Smooth muscle cell (in vitro differentiated cells): ENCODE data around the gene ENHO. TPM values are rescaled to one million over a fixed set of nuclear protein-coding genes. Genes with fewer than 3 reads are reported as not detected.
"Not testable (repeated sequence)": the region's sequence is repeated elsewhere in the genome, so short reads cannot be mapped to it uniquely, and the experiment has no call there.

Experiments
- DNase-seq: peaks from one replicate; lab custom pipeline; 2025; ENCODE audit not compliant: unreplicated experiment; lab: John Stamatoyannopoulos, UW
- H2AFZ ChIP-seq: fragments of 200-600 bp; sonication (generic); 2 replicates; pipeline ENCODE4 v1.6.0; 2016; ENCODE audit warnings: antibody characterized with exemption, low read depth, mild to moderate bottlenecking
- H3F3A ChIP-seq: fragments of 200-600 bp; sonication (generic); 2 replicates; pipeline ENCODE4 v1.6.0; 2017; ENCODE audit warnings: antibody characterized with exemption, low read depth
- H3K27ac ChIP-seq: fragments of 200-600 bp; sonication (generic); 2 replicates; pipeline ENCODE4 v1.5.1; 2016; ENCODE audit warnings: low read depth, mild to moderate bottlenecking
- H3K27me3 ChIP-seq: fragments of 200-600 bp; sonication (generic); 2 replicates; pipeline ENCODE4 v1.6.1; 2016; ENCODE audit warnings: low read depth, mild to moderate bottlenecking
- H3K36me3 ChIP-seq: fragments of 200-600 bp; sonication (generic); 2 replicates; pipeline ENCODE4 v1.5.1; 2016; ENCODE audit warnings: low read depth
- H3K4me1 ChIP-seq: fragments of 200-600 bp; sonication (generic); 2 replicates; pipeline ENCODE4 v1.5.1; 2016; ENCODE audit warnings: low read depth
- H3K4me2 ChIP-seq: fragments of 200-600 bp; sonication (generic); 2 replicates; pipeline ENCODE4 v1.6.0; 2016; ENCODE audit warnings: mild to moderate bottlenecking
- H3K4me3 ChIP-seq: fragments of 200-600 bp; sonication (generic); 2 replicates; pipeline ENCODE4 v1.5.1; 2016; ENCODE audit warnings: mild to moderate bottlenecking
- H3K79me2 ChIP-seq: fragments of 200-600 bp; sonication (generic); 2 replicates; pipeline ENCODE4 v1.6.0; 2016; ENCODE audit warnings: low read depth, mild to moderate bottlenecking
- H3K9ac ChIP-seq: fragments of 200-600 bp; sonication (generic); 2 replicates; pipeline ENCODE4 v1.6.0; 2016; ENCODE audit warnings: low read depth
- H3K9me3 ChIP-seq: fragments of 200-600 bp; sonication (generic); replicated peaks from 2 replicates; pipeline ENCODE4 v1.5.1; 2016; ENCODE audit warnings: low read depth
- H4K20me1 ChIP-seq: fragments of 200-600 bp; sonication (generic); 2 replicates; pipeline ENCODE4 v1.6.0; 2016; ENCODE audit warnings: low read depth
- CTCF ChIP-seq: fragments of 200-600 bp; sonication (generic); IDR thresholded peaks from 2 replicates; pipeline ENCODE4 v1.5.1; 2017; ENCODE audit warnings: borderline replicate concordance, mild to moderate bottlenecking, antibody characterized with exemption; ENCODE audit not compliant: insufficient read depth, poor library complexity, severe bottlenecking
- WGBS: methylation state at CpG from one replicate; pipeline ENCODE4 v1.1.7; 2016; ENCODE audit warnings: low lambda C conversion rate; 5-methylcytosine and 5-hydroxymethylcytosine counted together
- polyA plus RNA-seq: library from polyadenylated mRNA; unstranded; fragments of >200 nt; fragmentation: Nextera tagmentation; extraction: Ambion mirVana; gene quantifications from 2 replicates; pipeline ENCODE4 v1.2.1, GENCODE V29; 2016
- total RNA-seq: library from RNA; depleted of rRNA; stranded (reverse); fragments of >200 nt; gene quantifications from 2 replicates; pipeline ENCODE4 v1.2.3, GENCODE V29; 2014

The ENHO gene
- total and polyA plus RNA-seq, 2 experiments from 2014 or later, result 0.97 TPM; not detected in 1

GRCh38 chr9:34540827-34541226, 18.0 kb upstream of the ENHO start:
- Histone ChIP-seq H3K4me3 (no peak overlapping the region), H3K4me1 (no peaks in the 10 kb centered on the region), H2AFZ (no peak overlapping the region), H3K79me2 (no peaks in the 10 kb centered on the region), H3K9ac (no peak overlapping the region), H3K27ac (no peak overlapping the region), H3F3A (peaks cover 5% of the 10 kb centered on the region), H3K4me2 (no peak overlapping the region), H4K20me1 (no peaks in the 10 kb centered on the region), H3K9me3 (no peaks in the 10 kb centered on the region), H3K27me3 (no peaks in the 10 kb centered on the region), H3K36me3 (no peaks in the 10 kb centered on the region)
- no peak for DNase-seq
- 47% methylated on average over 2 of the region's 2 CpGs for WGBS
- TF ChIP-seq CTCF, result no peak

- WGBS, result 78% methylated on average over 4 of the region's 7 CpGs
- Histone ChIP-seq H3K4me2 (no peak overlapping the region), H3F3A (peaks cover 5% of the 10 kb centered on the region), H3K4me1 (no peaks in the 10 kb centered on the region), H3K4me3 (no peak overlapping the region), H3K36me3 (no peaks in the 10 kb centered on the region), H3K27me3 (no peaks in the 10 kb centered on the region), H3K9me3 (no peaks in the 10 kb centered on the region), H3K27ac (no peak overlapping the region), H2AFZ (no peak overlapping the region), H4K20me1 (no peaks in the 10 kb centered on the region), H3K79me2 (no peaks in the 10 kb centered on the region), H3K9ac (no peak overlapping the region)
- TF ChIP-seq CTCF, result no peak
- no peak for DNase-seq
These were observed 13.9 kb upstream of the ENHO start for GRCh38 chr9:34536685-34537084.

DNA sequence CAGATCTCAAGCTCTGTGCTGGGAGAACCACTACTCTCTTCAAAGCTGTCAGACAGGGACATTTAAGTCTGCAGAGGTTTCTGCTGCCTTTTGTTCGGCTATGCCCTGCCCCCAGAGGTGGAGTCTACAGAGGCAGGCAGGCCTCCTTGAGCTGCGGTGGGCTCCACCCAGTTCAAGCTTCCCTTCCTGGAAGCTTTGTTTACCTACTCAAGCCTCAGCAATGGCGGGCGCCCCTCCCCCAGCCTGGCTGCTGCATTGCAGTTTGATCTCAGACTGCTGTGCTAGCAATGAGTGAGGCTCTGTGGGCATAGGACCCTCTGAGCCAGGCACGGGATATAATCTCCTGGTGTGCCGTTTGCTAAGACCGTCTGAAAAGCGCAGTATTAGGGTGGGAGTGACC, 9.3 kb upstream of the ENHO start:
- DNase-seq, H3K9me3 ChIP-seq: not testable (repeated sequence)
- WGBS, result 89% methylated on average over 8 of the region's 8 CpGs

DNA sequence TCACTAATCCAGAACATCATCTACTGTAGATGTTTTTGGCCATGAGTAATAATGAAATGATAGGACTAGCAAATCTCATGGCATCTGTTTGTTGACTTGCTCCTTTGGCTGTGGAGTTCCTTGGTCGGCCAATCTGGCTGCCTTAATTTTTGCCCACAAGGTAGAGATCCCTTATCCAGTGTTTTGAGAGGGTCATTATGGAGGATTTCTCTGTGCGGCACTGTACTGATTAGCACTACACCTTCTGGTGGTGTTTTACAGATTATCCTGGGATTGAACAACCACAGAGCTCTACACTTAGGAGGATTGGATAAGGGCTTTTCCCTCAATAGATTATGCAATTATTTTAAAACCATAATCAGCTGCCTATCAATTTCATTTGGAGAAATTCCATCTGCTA, 3.2 kb upstream of the ENHO start:
- no peak overlapping the region for H2AFZ ChIP-seq
- no peak overlapping the region for H3K4me3 ChIP-seq
- H3K27me3 ChIP-seq, result peaks cover 12% of the 10 kb centered on the region
- H3K9me3 ChIP-seq, result no peaks in the 10 kb centered on the region
- no peak overlapping the region for H3K4me2 ChIP-seq
- no peaks in the 10 kb centered on the region for H4K20me1 ChIP-seq
- no peak for TF ChIP-seq CTCF
- no peaks in the 10 kb centered on the region for H3K79me2 ChIP-seq
- no peak overlapping the region for H3K9ac ChIP-seq
- H3K4me1 ChIP-seq, result no peaks in the 10 kb centered on the region
- no peak for DNase-seq
- 93% methylated on average over 2 of the region's 2 CpGs for WGBS
- no peaks in the 10 kb centered on the region for H3K36me3 ChIP-seq
- no peaks in the 10 kb centered on the region for H3F3A ChIP-seq
- no peak overlapping the region for H3K27ac ChIP-seq

More for the DNA sequence above, 9.3 kb upstream of the ENHO start:
- not testable (repeated sequence) for H3K27me3 ChIP-seq, H3K9ac ChIP-seq, H3K36me3 ChIP-seq, H3F3A ChIP-seq, H2AFZ ChIP-seq, H3K4me2 ChIP-seq, H4K20me1 ChIP-seq, H3K27ac ChIP-seq, H3K79me2 ChIP-seq, H3K4me1 ChIP-seq, H3K4me3 ChIP-seq
